GM23338 (cell line): ENCODE data around the gene EIF4EBP3. TPM values are rescaled to one million over a fixed set of nuclear protein-coding genes. Genes with fewer than 3 reads are reported as not detected.

Experiments
- ATAC-seq: fragments of 200-7000 bp; cut with Tn5 transposase; 3 replicates; pipeline ENCODE4 v1.9.1; 2020
- DNase-seq: peaks from one replicate; pipeline ENCODE4 v3.0.0-alpha.2; 2015; ENCODE audit warnings: low spot score
- H2AFZ ChIP-seq: fragments of 200-600 bp; sonication (generic); 2 replicates; pipeline ENCODE4 v1.8.0; 2016; ENCODE audit warnings: antibody characterized with exemption, mild to moderate bottlenecking, moderate library complexity
- H3F3A ChIP-seq: fragments of 200-600 bp; sonication (generic); replicated peaks from 2 replicates; pipeline ENCODE4 v1.8.0; 2017; ENCODE audit warnings: antibody characterized with exemption, mixed run types, low read depth
- H3K27ac ChIP-seq: fragments of 200-600 bp; sonication (generic); 2 replicates; pipeline ENCODE4 v1.6.1; 2016; ENCODE audit warnings: low read depth
- H3K27me3 ChIP-seq: fragments of 200-600 bp; sonication (generic); 2 replicates; pipeline ENCODE4 v1.8.0; 2016; ENCODE audit warnings: mild to moderate bottlenecking, mixed run types, moderate library complexity; ENCODE audit not compliant: insufficient read depth
- H3K36me3 ChIP-seq: fragments of 200-600 bp; sonication (generic); 2 replicates; pipeline ENCODE4 v1.8.0; 2016; ENCODE audit warnings: mild to moderate bottlenecking; ENCODE audit not compliant: insufficient read depth
- H3K4me1 ChIP-seq: fragments of 200-600 bp; sonication (generic); 2 replicates; pipeline ENCODE4 v1.8.0; 2016; ENCODE audit warnings: mild to moderate bottlenecking, moderate library complexity; ENCODE audit not compliant: insufficient read depth
- H3K4me2 ChIP-seq: fragments of 200-600 bp; sonication (generic); 2 replicates; pipeline ENCODE4 v1.7.1; 2017; ENCODE audit warnings: mixed run types
- H3K4me3 ChIP-seq: fragments of 200-600 bp; sonication (generic); 2 replicates; pipeline ENCODE4 v1.6.1; 2016; ENCODE audit warnings: mixed run types
- H3K79me2 ChIP-seq: fragments of 200-600 bp; sonication (generic); replicated peaks from 2 replicates; pipeline ENCODE4 v1.8.0; 2017; ENCODE audit warnings: mild to moderate bottlenecking; ENCODE audit not compliant: insufficient read depth
- H3K9me2 ChIP-seq: fragments of 200-600 bp; sonication (generic); 2 replicates; pipeline ENCODE4 v1.8.0; 2017; ENCODE audit not compliant: insufficient read depth
- H4K20me1 ChIP-seq: fragments of 200-600 bp; sonication (generic); replicated peaks from 2 replicates; pipeline ENCODE4 v1.8.0; 2017; ENCODE audit warnings: mild to moderate bottlenecking; ENCODE audit not compliant: insufficient read depth
- H3K27ac Mint-ChIP-seq: 2 replicates; pipeline ENCODE4 v1.8.0; 2020; ENCODE audit warnings: inconsistent platforms, mild to moderate bottlenecking, moderate library complexity, mixed read lengths
- H3K27me3 Mint-ChIP-seq: 3 replicates; pipeline ENCODE4 v1.8.0; 2022; ENCODE audit warnings: low read depth, mild to moderate bottlenecking, moderate library complexity, mixed read lengths, inconsistent platforms; ENCODE audit not compliant: insufficient read depth, poor library complexity
- H3K36me3 Mint-ChIP-seq: 3 replicates; pipeline ENCODE4 v1.8.0; 2021; ENCODE audit warnings: low read depth, mild to moderate bottlenecking, inconsistent platforms, moderate library complexity, mixed read lengths
- H3K4me1 Mint-ChIP-seq: 3 replicates; pipeline ENCODE4 v1.8.0; 2020; ENCODE audit warnings: mild to moderate bottlenecking, inconsistent platforms, mixed read lengths
- H3K4me3 Mint-ChIP-seq: 3 replicates; pipeline ENCODE4 v1.8.0; 2021; ENCODE audit warnings: moderate library complexity, mild to moderate bottlenecking, inconsistent platforms, mixed read lengths
- H3K9me3 Mint-ChIP-seq: 3 replicates; pipeline ENCODE4 v1.8.0; 2020; ENCODE audit warnings: moderate library complexity, mild to moderate bottlenecking, inconsistent platforms, mixed read lengths
- CREB1 ChIP-seq: fragments of 250-450 bp; sonication (Bioruptor Pico); IDR thresholded peaks from 2 replicates; pipeline ENCODE4 v1.5.0; 2020; ENCODE audit warnings: low read depth, mild to moderate bottlenecking, moderate library complexity
- ETS1 ChIP-seq: IDR thresholded peaks from 2 replicates; pipeline ENCODE4 v1.6.1; 2016; ENCODE audit warnings: antibody characterized with exemption
- EZH2 ChIP-seq: fragments of 200-600 bp; sonication (generic); IDR thresholded peaks from one replicate; pipeline ENCODE4 v1.8.0; 2017; ENCODE audit warnings: antibody characterized with exemption, mild to moderate bottlenecking, low read depth; ENCODE audit not compliant: unreplicated experiment
- EZH2phosphoT487 ChIP-seq: fragments of 200-600 bp; sonication (generic); IDR thresholded peaks from one replicate; pipeline ENCODE4 v1.8.1; 2018; ENCODE audit warnings: antibody characterized with exemption; ENCODE audit not compliant: unreplicated experiment
- JUNB ChIP-seq: IDR thresholded peaks from one replicate; pipeline ENCODE4 v1.6.1; 2016; ENCODE audit warnings: antibody characterized with exemption; ENCODE audit not compliant: unreplicated experiment
- NANOG ChIP-seq: IDR thresholded peaks from 2 replicates; pipeline ENCODE4 v1.6.1; 2016; ENCODE audit warnings: antibody characterized with exemption, borderline replicate concordance
- POLR2AphosphoS5 ChIP-seq: IDR thresholded peaks from 2 replicates; pipeline ENCODE4 v1.6.1; 2016; ENCODE audit warnings: antibody characterized with exemption, low read depth
- REST ChIP-seq: IDR thresholded peaks from one replicate; pipeline ENCODE4 v1.6.1; 2018; ENCODE audit warnings: antibody characterized with exemption; ENCODE audit not compliant: unreplicated experiment
- STAT1 ChIP-seq: IDR thresholded peaks from one replicate; pipeline ENCODE4 v1.6.1; 2016; ENCODE audit warnings: antibody characterized with exemption; ENCODE audit not compliant: unreplicated experiment
- ZNF114 ChIP-seq: fragments of 250-450 bp; sonication (Bioruptor Pico); IDR thresholded peaks from 2 replicates; pipeline ENCODE4 v1.5.0; 2020; ENCODE audit warnings: mild to moderate bottlenecking, moderate library complexity
- ZNF331 ChIP-seq: fragments of 250-450 bp; sonication (Bioruptor Pico); IDR thresholded peaks from 2 replicates; pipeline ENCODE4 v1.5.0; 2020; ENCODE audit warnings: low read depth, mild to moderate bottlenecking, moderate library complexity
- ZNF462 ChIP-seq: fragments of 250-450 bp; sonication (Bioruptor Pico); IDR thresholded peaks from 2 replicates; pipeline ENCODE4 v1.5.0; 2020; ENCODE audit warnings: mild to moderate bottlenecking, moderate library complexity
- polyA plus RNA-seq: library from polyadenylated mRNA; unstranded; fragments of >200 nt; fragmentation: Nextera tagmentation; extraction: Ambion mirVana; gene quantifications from 2 replicates; pipeline ENCODE4 v1.2.1, GENCODE V29; 2016
- total RNA-seq: library from RNA; depleted of rRNA; stranded (reverse); fragments of >200 nt; shearing (Covaris generic); gene quantifications from 2 replicates; pipeline ENCODE4 v1.2.3, GENCODE V29; 2014
- TF ChIP-seq, protein P1 (sequence below), 2 experiments: fragments of 200-600 bp in 1 of 2; sonication (generic) in 1 of 2; conservative IDR thresholded peaks; 2 replicates each; pipeline versions ENCODE4 v1.5.1 to v1.6.1; 2016 to 2017; ENCODE audit warnings: antibody characterized with exemption in 2 of 2, low read depth in 2 of 2, mild to moderate bottlenecking in 2 of 2, moderate library complexity in 1 of 2

Gene EIF4EBP3
- total and polyA plus RNA-seq, 2 experiments from 2014 or later = 2.4 to 21.5 TPM

GRCh38 chr5:140558542-140558941 is 11.1 kb downstream of the EIF4EBP3 start:
- Histone ChIP-seq H4K20me1 (no peaks in the 10 kb centered on the region; the same call in 1 of the 2 replicates), H3K79me2 (peaks cover 35% of the 10 kb centered on the region), H3F3A (0 out of 2 replicates have a peak, but pooled peaks cover 2% of the 10 kb centered on the region), H3K4me1 (peaks cover 18% of the 10 kb centered on the region), H3K27ac (no peak overlapping the region), H3K4me3 (no peak overlapping the region), H3K9me2 (no peaks in the 10 kb centered on the region; the same call in 1 of the 2 replicates), H3K36me3 (no peaks in the 10 kb centered on the region), H2AFZ (no peak overlapping the region), H3K27me3 (no peaks in the 10 kb centered on the region), H3K4me2 (no peak overlapping the region)
- no peak for ATAC-seq
- Mint-ChIP-seq H3K9me3 (no peaks in the 10 kb centered on the region; the same call in 2 of the 3 replicates), H3K36me3 (peaks cover 14% of the 10 kb centered on the region), H3K4me3 (no peak overlapping the region; the same call in 2 of the 3 replicates), H3K27me3 (peaks cover 20% of the 10 kb centered on the region), H3K27ac (no peak overlapping the region), H3K4me1 (peaks cover 23% of the 10 kb centered on the region)
- no peak for DNase-seq
- TF ChIP-seq ZNF462 (CRISPR knock-in tag) (no peak), EZH2 (no peak), ETS1 (no peak), POLR2AphosphoS5 (no peak), REST (no peak), STAT1 (no peak), ZNF331 (no peak), CREB1 (CRISPR knock-in tag) (no peak), ZNF114 (CRISPR knock-in tag) (no peak), JUNB (no peak), NANOG (no peak), EZH2phosphoT487 (no peak)
- TF ChIP-seq, protein P1, sequence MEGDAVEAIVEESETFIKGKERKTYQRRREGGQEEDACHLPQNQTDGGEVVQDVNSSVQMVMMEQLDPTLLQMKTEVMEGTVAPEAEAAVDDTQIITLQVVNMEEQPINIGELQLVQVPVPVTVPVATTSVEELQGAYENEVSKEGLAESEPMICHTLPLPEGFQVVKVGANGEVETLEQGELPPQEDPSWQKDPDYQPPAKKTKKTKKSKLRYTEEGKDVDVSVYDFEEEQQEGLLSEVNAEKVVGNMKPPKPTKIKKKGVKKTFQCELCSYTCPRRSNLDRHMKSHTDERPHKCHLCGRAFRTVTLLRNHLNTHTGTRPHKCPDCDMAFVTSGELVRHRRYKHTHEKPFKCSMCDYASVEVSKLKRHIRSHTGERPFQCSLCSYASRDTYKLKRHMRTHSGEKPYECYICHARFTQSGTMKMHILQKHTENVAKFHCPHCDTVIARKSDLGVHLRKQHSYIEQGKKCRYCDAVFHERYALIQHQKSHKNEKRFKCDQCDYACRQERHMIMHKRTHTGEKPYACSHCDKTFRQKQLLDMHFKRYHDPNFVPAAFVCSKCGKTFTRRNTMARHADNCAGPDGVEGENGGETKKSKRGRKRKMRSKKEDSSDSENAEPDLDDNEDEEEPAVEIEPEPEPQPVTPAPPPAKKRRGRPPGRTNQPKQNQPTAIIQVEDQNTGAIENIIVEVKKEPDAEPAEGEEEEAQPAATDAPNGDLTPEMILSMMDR (conservative IDR thresholded peaks at IDR 0.05; ENCODE audit: low read depth in 2 of 2) = no peak
